Measurements from ENCODE around the gene AGO3. TPM values are rescaled to one million over a fixed set of nuclear protein-coding genes. Genes with fewer than 3 reads are reported as not detected.

Gene AGO3
- total and polyA plus RNA-seq, 4 donors = 3.0 to 19.5 (median 7.1) TPM

DNA sequence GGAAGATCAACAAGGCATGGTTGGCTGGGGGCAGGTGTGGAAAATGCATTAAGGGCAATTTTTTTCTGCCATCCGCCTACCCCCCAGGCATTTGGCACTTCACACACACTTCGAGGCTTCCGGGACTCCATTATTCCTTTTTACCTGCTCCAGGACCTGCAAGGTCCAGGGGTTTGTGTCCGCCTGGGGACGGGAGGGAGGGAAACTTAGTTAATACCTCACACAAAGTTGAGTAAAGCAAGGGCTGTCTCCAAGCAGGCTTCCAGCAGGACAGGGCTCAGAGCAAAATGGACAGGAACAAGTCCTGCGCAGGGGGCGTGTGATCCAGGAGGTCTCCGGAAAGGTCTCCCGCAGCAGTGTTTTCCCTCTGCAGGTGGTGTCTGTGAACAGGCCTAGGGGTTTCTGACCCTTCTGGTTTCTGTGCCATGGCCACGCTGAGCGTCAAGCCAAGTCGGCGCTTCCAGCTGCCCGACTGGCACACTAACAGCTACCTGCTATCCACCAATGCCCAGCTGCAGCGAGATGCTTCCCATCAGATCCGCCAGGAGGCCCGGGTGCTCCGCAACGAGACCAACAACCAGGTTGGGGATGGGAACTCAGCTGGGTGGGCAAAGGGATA lies 153.7 kb downstream of the AGO3 start (continued):
- TF ChIP-seq RAD21 (IDR thresholded peaks at IDR 0.05) = no peak
- TF ChIP-seq, protein P1, sequence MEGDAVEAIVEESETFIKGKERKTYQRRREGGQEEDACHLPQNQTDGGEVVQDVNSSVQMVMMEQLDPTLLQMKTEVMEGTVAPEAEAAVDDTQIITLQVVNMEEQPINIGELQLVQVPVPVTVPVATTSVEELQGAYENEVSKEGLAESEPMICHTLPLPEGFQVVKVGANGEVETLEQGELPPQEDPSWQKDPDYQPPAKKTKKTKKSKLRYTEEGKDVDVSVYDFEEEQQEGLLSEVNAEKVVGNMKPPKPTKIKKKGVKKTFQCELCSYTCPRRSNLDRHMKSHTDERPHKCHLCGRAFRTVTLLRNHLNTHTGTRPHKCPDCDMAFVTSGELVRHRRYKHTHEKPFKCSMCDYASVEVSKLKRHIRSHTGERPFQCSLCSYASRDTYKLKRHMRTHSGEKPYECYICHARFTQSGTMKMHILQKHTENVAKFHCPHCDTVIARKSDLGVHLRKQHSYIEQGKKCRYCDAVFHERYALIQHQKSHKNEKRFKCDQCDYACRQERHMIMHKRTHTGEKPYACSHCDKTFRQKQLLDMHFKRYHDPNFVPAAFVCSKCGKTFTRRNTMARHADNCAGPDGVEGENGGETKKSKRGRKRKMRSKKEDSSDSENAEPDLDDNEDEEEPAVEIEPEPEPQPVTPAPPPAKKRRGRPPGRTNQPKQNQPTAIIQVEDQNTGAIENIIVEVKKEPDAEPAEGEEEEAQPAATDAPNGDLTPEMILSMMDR (IDR thresholded peaks at IDR 0.05; ENCODE audit: low read depth, low read length, missing input control) = no peak
- no peak for TF ChIP-seq GABPA (IDR thresholded peaks at IDR 0.05 in 1 of 2, conservative IDR thresholded peaks at IDR 0.05 in 1 of 2)
- TF ChIP-seq FOXA2 (IDR thresholded peaks at IDR 0.05) = no peak
- TF ChIP-seq SP1 (IDR thresholded peaks at IDR 0.05) = no peak
- TF ChIP-seq, protein P2, sequence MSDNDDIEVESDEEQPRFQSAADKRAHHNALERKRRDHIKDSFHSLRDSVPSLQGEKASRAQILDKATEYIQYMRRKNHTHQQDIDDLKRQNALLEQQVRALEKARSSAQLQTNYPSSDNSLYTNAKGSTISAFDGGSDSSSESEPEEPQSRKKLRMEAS (IDR thresholded peaks at IDR 0.05) = no peak
- no peak for TF ChIP-seq HNF4G (IDR thresholded peaks at IDR 0.05)
- no peak for TF ChIP-seq EGR1 (IDR thresholded peaks at IDR 0.05; ENCODE audit: low read depth in 2 of 2)

DNA sequence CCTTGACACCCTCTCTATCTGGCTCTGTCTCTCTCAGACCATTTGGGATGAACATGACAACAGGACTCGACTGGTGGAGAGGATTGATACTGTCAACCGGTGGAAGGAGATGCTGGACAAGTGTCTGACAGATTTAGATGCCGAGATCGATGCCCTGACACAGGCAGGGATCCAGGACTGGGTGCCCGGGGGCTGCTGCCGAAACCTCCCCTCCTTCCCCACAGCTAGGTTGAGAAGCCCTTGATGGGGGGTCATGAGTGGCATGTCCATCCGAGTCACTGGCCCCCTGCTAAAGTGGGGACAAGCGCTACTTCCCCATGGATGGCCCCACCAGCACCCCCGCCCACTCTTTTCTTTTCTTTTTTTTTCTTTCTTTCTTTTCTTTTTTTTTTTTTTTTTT lies 154.2 kb downstream of the AGO3 start:
- Histone ChIP-seq H3K9ac (ENCODE audit: low read depth in 1 of 2, low read length in 2 of 2) (no peak overlapping the region), H3K4me1 (ENCODE audit: control insufficient read depth in 4 of 4, insufficient read depth in 4 of 4, low read length in 3 of 4) (peaks cover 8 to 14% (median 10%) of the 10 kb centered on the region in 4 donors), H3K4me3 (ENCODE audit: low read depth in 1 of 3, low read length in 3 of 3) (no peak overlapping the region), H3K9me3 (ENCODE audit: control insufficient read depth in 4 of 4, low read length in 3 of 4) (no peaks in the 10 kb centered on the region), H3K27ac (ENCODE audit: low read depth in 1 of 2, low read length in 2 of 2) (no peak overlapping the region), H3K27me3 (ENCODE audit: control insufficient read depth in 4 of 4, insufficient read depth in 4 of 4, low read length in 3 of 4) (no peaks in the 10 kb centered on the region), H3K36me3 (ENCODE audit: control insufficient read depth in 4 of 4, insufficient read depth in 3 of 4, low read depth in 1 of 4, low read length in 3 of 4) (no peaks in the 10 kb centered on the region)
- WGBS = 92% methylated on average over 9 of the region's 9 CpGs
- DNase-seq (ENCODE audit: low spot score) = no peak
- no peak for TF ChIP-seq GABPA (IDR thresholded peaks at IDR 0.05 in 1 of 2, conservative IDR thresholded peaks at IDR 0.05 in 1 of 2)
- TF ChIP-seq RAD21 (IDR thresholded peaks at IDR 0.05) = no peak
- TF ChIP-seq NR2F2 (IDR thresholded peaks at IDR 0.05) = no peak

DNA sequence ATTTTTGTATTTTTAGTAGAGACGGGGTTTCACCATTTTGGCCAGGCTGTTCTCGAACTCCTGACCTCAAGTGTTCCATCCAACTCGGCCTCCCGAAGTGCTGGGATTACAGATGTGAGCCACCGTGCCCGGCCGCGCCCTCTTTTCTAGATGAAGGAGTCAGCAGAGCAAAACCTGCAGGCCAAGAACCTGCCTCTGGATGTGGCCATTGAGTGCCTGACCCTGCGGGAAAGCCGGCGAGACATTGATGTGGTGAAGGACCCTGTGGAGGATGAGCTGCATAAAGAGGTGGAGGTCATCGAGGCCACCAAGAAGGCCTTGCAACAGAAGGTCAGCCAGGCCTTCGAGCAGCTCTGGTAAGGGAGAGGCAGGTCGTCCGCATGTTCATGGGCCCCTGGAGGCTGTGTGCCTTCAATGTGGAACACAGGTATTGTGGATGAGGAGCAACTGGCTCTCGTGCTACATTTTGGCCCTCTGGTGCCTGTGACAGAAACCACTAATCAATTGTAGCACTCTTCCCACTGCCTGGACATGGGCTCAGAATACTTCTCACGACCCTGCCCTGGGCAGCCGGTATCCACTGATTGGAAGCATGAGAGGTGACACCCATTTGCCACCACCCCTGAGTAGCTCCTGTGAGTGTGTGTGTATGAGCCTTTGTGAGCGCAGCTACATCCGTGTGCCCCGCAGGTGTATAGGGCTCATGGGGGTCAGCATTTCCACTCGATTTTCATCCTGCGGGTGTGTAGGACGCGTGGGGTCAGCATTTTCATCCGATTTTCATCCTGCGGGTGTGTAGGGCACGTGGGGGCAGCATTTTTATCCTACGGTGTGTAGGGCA lies 155.0 kb downstream of the AGO3 start:
- Histone ChIP-seq H3K9ac (ENCODE audit: low read depth in 1 of 2, low read length in 2 of 2) (no peak overlapping the region), H3K9me3 (ENCODE audit: control insufficient read depth in 4 of 4, low read length in 3 of 4) (no peaks in the 10 kb centered on the region), H3K27ac (ENCODE audit: low read depth in 1 of 2, low read length in 2 of 2) (no peak overlapping the region), H3K36me3 (ENCODE audit: control insufficient read depth in 4 of 4, insufficient read depth in 3 of 4, low read depth in 1 of 4, low read length in 3 of 4) (no peaks in the 10 kb centered on the region), H3K27me3 (ENCODE audit: control insufficient read depth in 4 of 4, insufficient read depth in 4 of 4, low read length in 3 of 4) (no peaks in the 10 kb centered on the region), H3K4me1 (ENCODE audit: control insufficient read depth in 4 of 4, insufficient read depth in 4 of 4, low read length in 3 of 4) (peaks cover 8 to 15% (median 11%) of the 10 kb centered on the region in 4 donors), H3K4me3 (ENCODE audit: low read depth in 1 of 3, low read length in 3 of 3) (no peak overlapping the region)
- WGBS = 93% methylated on average over 29 of the region's 29 CpGs
- no peak for DNase-seq (ENCODE audit: low spot score)
- TF ChIP-seq GABPA (IDR thresholded peaks at IDR 0.05 in 1 of 2, conservative IDR thresholded peaks at IDR 0.05 in 1 of 2) (no peak), YY1 (IDR thresholded peaks at IDR 0.05) (no peak), HNF4A (conservative IDR thresholded peaks at IDR 0.05) (no peak), EGR1 (IDR thresholded peaks at IDR 0.05; ENCODE audit: low read depth in 2 of 2) (no peak), FOXA1 (IDR thresholded peaks at IDR 0.05) (no peak), TAF1 (conservative IDR thresholded peaks at IDR 0.05) (no peak), RAD21 (IDR thresholded peaks at IDR 0.05) (no peak)
- TF ChIP-seq, protein P1 (IDR thresholded peaks at IDR 0.05; ENCODE audit: low read depth, low read length, missing input control) = no peak

Data from liver (tissue), 9 donors.